ENCODE measurements around the gene SLC29A2.

Gene SLC29A2

DNA sequence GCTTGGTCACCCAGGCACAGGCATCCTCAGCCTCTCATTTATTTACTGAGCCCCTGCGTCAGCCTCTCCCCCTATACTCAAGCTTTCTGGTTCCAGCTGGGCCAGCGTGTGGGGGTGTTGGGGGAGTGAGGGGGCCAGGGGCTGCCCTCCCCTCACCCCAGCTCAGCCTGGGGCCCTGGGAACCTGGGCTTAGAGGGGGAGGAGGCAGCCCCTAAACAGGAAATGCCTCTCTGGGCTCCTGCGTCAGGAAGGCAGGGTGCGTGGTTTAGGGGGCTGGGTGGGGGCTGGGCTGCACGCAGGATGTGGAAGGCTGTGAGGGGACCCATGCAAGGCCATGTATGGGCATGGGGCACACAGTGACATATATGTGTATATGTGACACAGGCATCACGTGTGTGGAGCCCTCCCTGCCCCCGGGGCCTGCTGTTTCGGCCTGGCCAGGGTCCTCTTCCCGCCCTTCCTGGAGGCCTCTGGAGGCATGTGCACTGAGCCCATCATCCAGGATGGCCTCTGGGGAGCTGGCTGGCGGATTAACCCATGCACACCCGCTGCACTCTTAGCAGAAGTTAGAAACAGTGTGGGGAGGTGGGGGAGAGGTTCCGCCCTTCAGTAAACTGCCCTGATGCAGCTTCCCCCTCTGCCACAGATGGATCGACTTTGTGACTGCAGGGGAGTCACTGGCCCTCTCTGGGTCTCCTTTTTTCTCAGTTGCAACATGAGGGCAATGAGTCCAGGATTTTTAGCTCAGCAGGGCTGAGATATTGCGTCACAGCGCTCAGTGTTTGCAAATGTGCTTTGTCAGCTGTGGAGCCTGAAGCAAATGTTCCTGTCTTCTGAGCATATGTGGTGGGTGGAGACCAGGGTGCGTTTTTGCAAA is 53.6 kb downstream of the SLC29A2 start:
- DNase-seq (ENCODE audit: low spot score) = peak; percentile 75

DNA sequence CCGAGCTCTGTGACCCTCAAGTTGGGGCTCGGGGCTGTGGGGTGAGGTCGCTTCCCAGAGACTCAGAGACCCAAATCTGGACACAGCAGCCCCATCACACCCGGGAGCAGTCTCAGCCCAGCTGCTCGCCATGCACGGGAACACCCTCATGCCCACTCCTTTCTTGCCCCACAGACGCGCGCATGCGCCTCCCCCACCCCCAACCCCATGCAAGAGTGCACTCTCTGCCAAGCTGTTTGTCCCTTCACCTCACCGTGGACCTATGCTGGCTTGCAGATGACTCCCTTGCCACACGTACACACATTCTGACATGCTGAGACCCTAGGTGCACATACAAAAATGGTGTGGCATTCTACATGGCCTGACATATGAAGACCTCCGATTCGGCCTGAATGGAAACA is 54.2 kb downstream of the SLC29A2 start:
- DNase-seq (ENCODE audit: low spot score) = no peak

- DNase-seq (ENCODE audit: low spot score) = peak; percentile 66
Measured at GRCh38 chr11:66316849-66317251, 54.7 kb downstream of the SLC29A2 start, which contains the start of gene CD248. Gene CD248 (minus strand): TSS chr11:66317044. CDS start chr11:66317027, 17 bp downstream.

GRCh38 chr11:66315921-66316811 is 55.4 kb downstream of the SLC29A2 start:
- no peak for DNase-seq (ENCODE audit: low spot score)

DNA sequence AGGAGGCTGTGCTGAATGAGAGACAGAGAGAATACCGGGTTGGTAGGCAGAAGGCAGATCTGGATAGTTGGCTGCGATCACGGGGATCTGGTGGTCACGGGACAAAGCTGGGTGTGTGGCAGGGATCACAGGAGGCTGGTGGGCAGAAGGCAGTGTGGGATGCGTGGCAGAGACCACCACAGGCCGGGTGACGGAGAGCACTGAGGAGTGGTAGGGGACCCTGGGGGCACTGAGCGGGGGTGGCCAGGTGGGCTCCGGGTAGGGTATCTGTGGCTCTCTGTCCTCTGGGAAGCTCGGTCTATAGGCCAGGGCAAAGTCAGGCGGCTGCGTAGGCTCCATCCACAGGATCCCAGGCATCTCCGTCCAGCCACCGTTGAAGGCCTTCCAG is 56.1 kb downstream of the SLC29A2 start:
- DNase-seq (ENCODE audit: low spot score) = no peak

- no peak for DNase-seq (ENCODE audit: low spot score)
Measured at GRCh38 chr11:66314561-66315497, 56.7 kb downstream of the SLC29A2 start.

DNA sequence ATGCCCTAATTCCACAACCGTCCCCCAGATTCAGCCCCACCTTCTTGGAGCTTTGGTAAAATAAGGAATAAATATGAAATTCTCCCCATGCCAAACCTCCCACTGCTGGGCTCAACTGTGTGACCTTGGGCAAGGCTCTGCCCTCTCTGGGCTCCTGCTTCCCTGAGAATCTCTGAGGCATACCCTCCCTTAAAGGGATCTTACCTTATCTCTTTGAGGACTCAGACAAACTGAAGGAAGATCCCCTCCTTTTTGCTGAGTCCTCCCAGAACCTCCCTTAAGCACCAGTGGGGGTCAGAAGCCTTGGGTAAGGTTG is 57.4 kb downstream of the SLC29A2 start:
- DNase-seq (ENCODE audit: low spot score) = no peak

GRCh38 chr11:66313321-66314185 is 58.0 kb downstream of the SLC29A2 start:
- DNase-seq (ENCODE audit: low spot score) = peak; percentile 75

GRCh38 chr11:66312549-66313320 is 58.8 kb downstream of the SLC29A2 start:
- DNase-seq (ENCODE audit: low spot score) = peak; percentile 94

All from D341Med (cell line).